A549 (cell line): ENCODE measurements around the gene PHF20.

ENCODE experiments used
- POLR2A ChIP-seq: IDR thresholded peaks from 2 replicates; pipeline ENCODE4 v1.6.1; 2012; ENCODE audit warnings: mild to moderate bottlenecking, low read length
- SMC3 ChIP-seq: fragments of >200 bp; sonication (Bioruptor Twin); formaldehyde crosslinking; IDR thresholded peaks from 3 replicates; pipeline ENCODE4 v1.6.1; 2018; ENCODE audit warnings: inconsistent platforms
- TF ChIP-seq, protein P1 (sequence below): fragments of >200 bp; sonication (Bioruptor Twin); formaldehyde crosslinking; IDR thresholded peaks from 3 replicates; pipeline ENCODE4 v1.5.1; 2016
- TF ChIP-seq, protein P2 (sequence below): IDR thresholded peaks from 2 replicates; pipeline ENCODE4 v1.6.1; 2012

DNA sequence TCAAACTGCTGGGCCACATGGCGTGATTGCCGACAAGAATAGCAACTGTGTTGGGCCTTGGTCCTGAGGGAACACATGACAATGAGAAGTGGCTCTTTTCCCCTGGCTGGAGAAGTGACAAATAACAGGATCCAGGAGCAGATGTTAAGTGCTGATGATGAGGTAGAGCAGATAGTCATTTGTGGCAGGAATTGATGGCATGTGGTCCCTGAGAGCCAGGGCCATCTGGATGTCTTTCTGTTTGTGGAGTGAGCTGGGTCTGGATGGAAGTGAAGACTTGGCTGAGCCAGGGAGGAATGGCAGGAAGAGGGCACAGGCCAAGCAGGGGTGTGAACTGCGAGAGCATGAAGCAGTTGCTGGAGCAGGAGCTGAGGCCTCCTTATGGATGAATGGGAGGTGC is 114.7 kb downstream of the PHF20 start:
- TF ChIP-seq, protein P1, sequence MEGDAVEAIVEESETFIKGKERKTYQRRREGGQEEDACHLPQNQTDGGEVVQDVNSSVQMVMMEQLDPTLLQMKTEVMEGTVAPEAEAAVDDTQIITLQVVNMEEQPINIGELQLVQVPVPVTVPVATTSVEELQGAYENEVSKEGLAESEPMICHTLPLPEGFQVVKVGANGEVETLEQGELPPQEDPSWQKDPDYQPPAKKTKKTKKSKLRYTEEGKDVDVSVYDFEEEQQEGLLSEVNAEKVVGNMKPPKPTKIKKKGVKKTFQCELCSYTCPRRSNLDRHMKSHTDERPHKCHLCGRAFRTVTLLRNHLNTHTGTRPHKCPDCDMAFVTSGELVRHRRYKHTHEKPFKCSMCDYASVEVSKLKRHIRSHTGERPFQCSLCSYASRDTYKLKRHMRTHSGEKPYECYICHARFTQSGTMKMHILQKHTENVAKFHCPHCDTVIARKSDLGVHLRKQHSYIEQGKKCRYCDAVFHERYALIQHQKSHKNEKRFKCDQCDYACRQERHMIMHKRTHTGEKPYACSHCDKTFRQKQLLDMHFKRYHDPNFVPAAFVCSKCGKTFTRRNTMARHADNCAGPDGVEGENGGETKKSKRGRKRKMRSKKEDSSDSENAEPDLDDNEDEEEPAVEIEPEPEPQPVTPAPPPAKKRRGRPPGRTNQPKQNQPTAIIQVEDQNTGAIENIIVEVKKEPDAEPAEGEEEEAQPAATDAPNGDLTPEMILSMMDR: no peak
- TF ChIP-seq SMC3 (no peak), POLR2A (no peak)
- TF ChIP-seq, protein P2, sequence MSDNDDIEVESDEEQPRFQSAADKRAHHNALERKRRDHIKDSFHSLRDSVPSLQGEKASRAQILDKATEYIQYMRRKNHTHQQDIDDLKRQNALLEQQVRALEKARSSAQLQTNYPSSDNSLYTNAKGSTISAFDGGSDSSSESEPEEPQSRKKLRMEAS: no peak
